GM12801 (cell line): ENCODE data around the gene STX18.

Experiments used
- TF ChIP-seq, protein P1 (sequence below): IDR thresholded peaks from one replicate; pipeline ENCODE4 v1.5.1; 2011; ENCODE audit warnings: control low read depth; ENCODE audit not compliant: insufficient read length; ENCODE audit errors: extremely low read depth

Gene STX18

GRCh38 chr4:4502694-4503311 is 39.0 kb downstream of the STX18 start:
- TF ChIP-seq, protein P1, sequence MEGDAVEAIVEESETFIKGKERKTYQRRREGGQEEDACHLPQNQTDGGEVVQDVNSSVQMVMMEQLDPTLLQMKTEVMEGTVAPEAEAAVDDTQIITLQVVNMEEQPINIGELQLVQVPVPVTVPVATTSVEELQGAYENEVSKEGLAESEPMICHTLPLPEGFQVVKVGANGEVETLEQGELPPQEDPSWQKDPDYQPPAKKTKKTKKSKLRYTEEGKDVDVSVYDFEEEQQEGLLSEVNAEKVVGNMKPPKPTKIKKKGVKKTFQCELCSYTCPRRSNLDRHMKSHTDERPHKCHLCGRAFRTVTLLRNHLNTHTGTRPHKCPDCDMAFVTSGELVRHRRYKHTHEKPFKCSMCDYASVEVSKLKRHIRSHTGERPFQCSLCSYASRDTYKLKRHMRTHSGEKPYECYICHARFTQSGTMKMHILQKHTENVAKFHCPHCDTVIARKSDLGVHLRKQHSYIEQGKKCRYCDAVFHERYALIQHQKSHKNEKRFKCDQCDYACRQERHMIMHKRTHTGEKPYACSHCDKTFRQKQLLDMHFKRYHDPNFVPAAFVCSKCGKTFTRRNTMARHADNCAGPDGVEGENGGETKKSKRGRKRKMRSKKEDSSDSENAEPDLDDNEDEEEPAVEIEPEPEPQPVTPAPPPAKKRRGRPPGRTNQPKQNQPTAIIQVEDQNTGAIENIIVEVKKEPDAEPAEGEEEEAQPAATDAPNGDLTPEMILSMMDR: no peak

DNA sequence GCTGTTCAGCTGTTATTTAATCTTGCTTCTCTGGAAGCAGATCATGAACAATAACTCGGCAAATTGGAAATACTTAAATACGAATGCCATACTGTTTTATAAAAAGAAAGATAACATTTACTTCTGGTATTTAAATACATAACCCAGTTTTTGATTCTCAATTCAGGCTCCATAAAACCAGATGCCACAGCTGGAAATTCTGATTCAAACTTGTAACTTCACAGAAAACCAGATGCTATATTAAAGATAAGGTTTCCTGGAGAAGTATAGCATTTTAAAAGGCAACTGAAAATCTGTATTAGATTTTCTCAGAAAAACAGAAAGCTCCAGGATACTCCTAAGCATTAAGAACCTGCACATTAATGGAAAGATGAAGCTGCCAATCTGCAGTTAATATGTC is 40.2 kb downstream of the STX18 start:
- TF ChIP-seq, protein P1: no peak

DNA sequence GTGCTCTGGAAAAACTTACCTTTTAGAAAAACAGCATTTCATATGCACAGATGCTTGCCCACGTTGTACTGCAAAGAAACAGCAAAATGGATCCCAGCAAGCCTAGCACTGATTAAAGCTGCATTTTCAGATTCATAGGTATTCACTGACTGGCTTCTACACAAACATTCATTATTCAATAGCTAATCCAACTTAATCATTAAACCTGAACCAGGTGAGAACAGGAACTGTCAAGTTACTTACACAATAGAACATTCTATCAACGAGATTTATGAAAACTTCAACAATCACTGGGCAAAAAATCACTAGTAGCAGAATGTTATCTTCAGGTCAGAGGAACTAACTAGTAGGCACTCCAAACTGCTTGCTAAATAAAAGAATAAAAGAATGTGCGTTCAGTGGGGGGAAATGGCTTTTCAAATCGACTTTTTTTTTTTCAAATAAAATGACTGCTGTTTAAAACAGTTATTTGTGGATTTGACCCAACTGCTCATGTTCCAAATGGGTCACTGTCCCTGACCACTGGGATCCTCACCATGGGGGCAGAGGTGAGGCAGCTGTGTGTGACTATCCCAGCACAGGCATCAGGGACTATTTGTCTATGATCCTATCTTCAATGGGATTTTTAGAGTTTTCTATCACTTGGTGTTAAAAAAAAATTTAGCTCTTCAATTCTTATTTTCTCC is 42.3 kb downstream of the STX18 start:
- TF ChIP-seq, protein P1: no peak

DNA sequence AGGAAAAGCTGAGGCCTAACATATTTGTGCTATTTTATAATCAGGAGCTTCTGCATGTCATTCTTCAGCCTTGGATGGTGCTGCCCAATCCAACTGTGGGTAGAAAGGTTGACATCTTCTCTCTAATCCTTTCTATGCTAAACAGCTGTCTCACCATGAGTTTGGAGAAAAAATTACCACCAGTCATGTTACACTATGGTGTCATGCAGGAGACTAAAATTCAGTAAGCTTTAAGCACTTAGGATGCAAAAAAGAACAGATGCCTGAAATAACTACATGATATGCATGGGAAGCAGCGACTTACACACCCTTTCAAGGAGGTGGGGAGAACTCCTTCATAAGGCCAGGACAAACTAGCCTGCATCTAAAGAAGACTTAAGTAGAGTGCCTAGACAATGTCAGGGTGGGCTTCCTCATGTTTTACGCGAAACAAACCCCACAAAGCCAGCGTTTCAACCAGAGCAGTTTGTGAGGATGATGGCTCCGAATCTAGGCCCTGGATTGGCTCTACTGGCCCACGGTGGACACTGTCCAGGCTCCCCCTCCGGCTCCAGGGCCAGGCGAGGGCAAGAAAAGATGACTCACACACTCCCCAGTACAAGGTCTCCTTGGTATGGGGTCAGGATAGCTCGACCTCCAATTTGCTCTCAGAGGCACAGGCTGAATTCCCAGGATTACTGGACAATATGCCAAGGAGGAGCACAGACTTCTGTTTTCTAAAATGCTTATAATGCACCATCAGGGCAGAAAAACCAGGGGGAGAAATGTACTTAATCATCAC is 45.1 kb downstream of the STX18 start:
- TF ChIP-seq, protein P1: no peak

GRCh38 chr4:4494882-4495281 is 47.0 kb downstream of the STX18 start:
- TF ChIP-seq, protein P1: no peak

- TF ChIP-seq, protein P1: no peak
Observed at GRCh38 chr4:4492161-4492847, 49.5 kb downstream of the STX18 start.

- TF ChIP-seq, protein P1: no peak
Observed at GRCh38 chr4:4491396-4491893, 50.4 kb downstream of the STX18 start.
